Glomerular endothelial cell (primary cell): ENCODE measurements around the gene NPLOC4. TPM values are rescaled to one million over a fixed set of nuclear protein-coding genes. Genes with fewer than 3 reads are reported as not detected.
"Not testable (repeated sequence)": the region's sequence is repeated elsewhere in the genome, so short reads cannot be mapped to it uniquely, and the experiment has no call there.

ENCODE experiments used
- DNase-seq: peaks from one replicate; pipeline ENCODE4 v3.0.0-alpha.2; 2011; ENCODE audit warnings: low read depth, low spot score; ENCODE audit errors: extremely low read depth
- total RNA-seq: library from RNA; depleted of rRNA; stranded (reverse); fragments of >200 nt; gene quantifications from 2 replicates; pipeline ENCODE4 v1.2.3, GENCODE V29; 2015

Gene NPLOC4
- total RNA-seq, 1 donor from 2014 or later = 111 TPM

- DNase-seq = no peak
These were observed 101.2 kb downstream of the NPLOC4 start for GRCh38 chr17:81535480-81536298.

- DNase-seq = no peak
These were observed 101.9 kb downstream of the NPLOC4 start for GRCh38 chr17:81535007-81535328.

- no peak for DNase-seq
These were observed 102.5 kb downstream of the NPLOC4 start for GRCh38 chr17:81534157-81535006.

GRCh38 chr17:81533339-81534141 is 103.4 kb downstream of the NPLOC4 start:
- no peak for DNase-seq

GRCh38 chr17:81532490-81533287 is 104.2 kb downstream of the NPLOC4 start:
- no peak for DNase-seq

GRCh38 chr17:81531998-81532404 is 104.9 kb downstream of the NPLOC4 start:
- DNase-seq = not testable (repeated sequence)

GRCh38 chr17:81531013-81531412 is 105.9 kb downstream of the NPLOC4 start:
- not testable (repeated sequence) for DNase-seq

GRCh38 chr17:81529437-81529803 is 107.5 kb downstream of the NPLOC4 start:
- no peak for DNase-seq

- DNase-seq = no peak
These were observed 108.1 kb downstream of the NPLOC4 start for GRCh38 chr17:81528651-81529436.

- no peak for DNase-seq
These were observed 108.6 kb downstream of the NPLOC4 start for GRCh38 chr17:81528384-81528650.

GRCh38 chr17:81527591-81528383 is 109.1 kb downstream of the NPLOC4 start, which contains the start of gene FSCN2:
Gene FSCN2, plus strand, starts transcription at chr17:81528377. Its CDS starts 155 bp downstream, at chr17:81528532.
- DNase-seq = no peak

GRCh38 chr17:81526662-81527571 is 110.0 kb downstream of the NPLOC4 start:
- DNase-seq = no peak

- DNase-seq = no peak
These were observed 112.1 kb downstream of the NPLOC4 start for GRCh38 chr17:81524865-81525159.

- DNase-seq = no peak
These were observed 112.7 kb downstream of the NPLOC4 start for GRCh38 chr17:81524039-81524864.

GRCh38 chr17:81523402-81524038 is 113.4 kb downstream of the NPLOC4 start:
- DNase-seq = no peak

- DNase-seq = no peak
These were observed 114.2 kb downstream of the NPLOC4 start for GRCh38 chr17:81522491-81523401.
